Measurements from ENCODE around the gene ADARB1. TPM values are rescaled to one million over a fixed set of nuclear protein-coding genes. Genes with fewer than 3 reads are reported as not detected.
"Not testable (repeated sequence)": the region's sequence is repeated elsewhere in the genome, so short reads cannot be mapped to it uniquely, and the experiment has no call there.

ADARB1 gene
- total RNA-seq, 1 experiment from 2014 or later, result 36.6 TPM

- DNase-seq (ENCODE audit: extremely low read depth, low read depth), result no peak
Measured at GRCh38 chr21:45129189-45129923, 55.0 kb downstream of the ADARB1 start.

DNA sequence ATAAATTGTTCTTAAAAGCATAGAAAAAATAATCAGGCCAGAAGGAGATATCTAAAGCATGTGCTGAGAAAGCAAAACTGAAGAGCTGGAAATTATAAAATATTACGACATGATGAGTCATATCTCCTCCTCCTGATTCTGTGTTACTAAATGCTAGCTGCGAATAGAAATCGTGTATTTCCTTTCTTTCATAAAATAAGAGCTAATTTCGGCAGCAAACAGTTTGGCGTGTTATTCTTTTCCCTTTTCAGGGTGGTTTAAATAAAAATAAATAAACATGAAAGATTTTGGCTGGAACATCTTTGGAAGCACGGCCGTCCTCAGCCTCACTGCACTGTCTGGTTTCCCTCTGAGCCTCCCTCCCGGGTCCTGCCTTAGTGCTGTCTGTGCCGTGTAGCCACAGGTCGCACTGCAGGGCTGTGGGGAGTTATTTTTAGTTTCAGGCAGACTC lies 56.0 kb downstream of the ADARB1 start:
- DNase-seq (ENCODE audit: extremely low read depth, low read depth), result peak; percentile 40

- DNase-seq (ENCODE audit: extremely low read depth, low read depth), result no peak
Measured at GRCh38 chr21:45131537-45131999, 57.2 kb downstream of the ADARB1 start.

DNA sequence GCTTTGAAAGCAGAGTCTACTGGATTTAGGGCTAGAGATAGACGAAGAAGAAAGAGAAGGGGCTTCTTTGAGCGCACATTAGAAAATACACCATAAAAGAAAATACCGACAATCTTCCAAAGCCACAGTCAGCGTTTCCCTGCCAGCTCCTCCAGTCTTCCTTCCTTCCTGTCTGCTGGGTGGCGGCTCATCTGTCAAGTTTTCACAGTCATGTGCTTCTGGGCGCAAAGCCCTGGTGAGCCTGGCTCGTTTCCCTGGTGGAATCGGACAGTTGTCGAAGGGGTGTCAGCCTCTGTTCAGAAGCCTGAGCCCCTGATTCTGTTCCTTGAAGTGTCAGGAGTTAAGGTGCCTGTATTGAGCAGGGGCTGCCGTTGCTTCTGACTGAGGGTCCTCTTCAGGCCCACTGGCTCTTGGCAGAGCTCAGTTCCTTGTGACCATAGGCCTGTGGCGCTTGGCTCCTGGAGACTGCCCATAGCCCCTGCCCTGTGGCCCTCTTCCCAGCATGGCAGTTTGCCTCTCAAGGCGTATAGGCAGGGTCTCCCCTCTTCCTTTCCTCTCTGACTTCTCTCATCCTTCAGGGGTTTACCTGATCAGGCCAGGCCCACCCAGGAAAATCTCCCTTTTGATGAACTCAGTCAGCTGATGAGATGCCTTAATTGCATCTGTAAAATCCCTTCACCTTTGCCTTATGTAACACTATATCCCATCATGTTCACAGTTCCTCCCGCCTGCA lies 58.6 kb downstream of the ADARB1 start:
- DNase-seq (ENCODE audit: extremely low read depth, low read depth), result no peak

GRCh38 chr21:45133574-45134278 lies 59.3 kb downstream of the ADARB1 start:
- not testable (repeated sequence) for DNase-seq (ENCODE audit: extremely low read depth, low read depth)

- no peak for DNase-seq (ENCODE audit: extremely low read depth, low read depth)
Measured at GRCh38 chr21:45134279-45135076, 60.1 kb downstream of the ADARB1 start.

DNA sequence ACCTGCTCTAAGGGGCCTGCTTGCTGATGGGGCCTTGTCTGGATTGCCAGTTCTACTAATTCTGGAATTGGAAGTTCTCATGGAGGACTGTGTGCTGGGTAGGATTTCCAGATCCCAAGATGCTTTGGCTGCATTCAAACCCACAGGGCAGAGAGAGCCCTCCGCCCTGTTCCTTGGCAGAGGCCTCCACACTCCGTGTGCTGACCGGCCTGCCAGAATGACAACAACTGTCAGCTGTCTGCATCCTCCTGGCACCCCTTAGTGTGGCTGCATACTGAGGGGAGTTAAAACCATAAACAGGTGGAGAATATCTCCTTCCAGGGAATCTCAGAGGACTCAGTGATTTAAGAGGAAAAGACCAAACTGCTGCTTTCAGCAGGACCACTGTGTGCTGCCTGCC lies 60.7 kb downstream of the ADARB1 start:
- no peak for DNase-seq (ENCODE audit: extremely low read depth, low read depth)

GRCh38 chr21:45135868-45136267 lies 61.5 kb downstream of the ADARB1 start:
- no peak for DNase-seq (ENCODE audit: extremely low read depth, low read depth)

DNA sequence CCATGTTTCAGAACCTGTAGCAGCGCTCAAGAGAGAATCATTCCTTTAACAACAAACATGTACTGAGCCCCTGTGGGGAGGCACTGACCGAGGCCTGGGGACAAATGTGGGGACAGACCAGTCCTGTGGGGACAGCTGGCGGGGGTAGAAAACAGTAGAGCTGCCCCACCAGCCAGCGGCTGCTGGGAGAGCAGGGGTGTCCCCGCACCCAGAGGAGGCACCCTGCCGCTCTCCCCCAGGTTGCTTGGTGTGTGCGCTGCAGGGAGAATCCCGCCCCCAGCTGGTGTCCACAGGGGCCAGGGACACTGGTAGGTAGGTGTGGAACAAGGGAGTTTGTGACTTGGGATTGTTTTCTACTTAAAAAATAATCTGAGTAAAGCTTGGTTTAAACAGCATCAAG lies 62.1 kb downstream of the ADARB1 start:
- no peak for DNase-seq (ENCODE audit: extremely low read depth, low read depth)

DNA sequence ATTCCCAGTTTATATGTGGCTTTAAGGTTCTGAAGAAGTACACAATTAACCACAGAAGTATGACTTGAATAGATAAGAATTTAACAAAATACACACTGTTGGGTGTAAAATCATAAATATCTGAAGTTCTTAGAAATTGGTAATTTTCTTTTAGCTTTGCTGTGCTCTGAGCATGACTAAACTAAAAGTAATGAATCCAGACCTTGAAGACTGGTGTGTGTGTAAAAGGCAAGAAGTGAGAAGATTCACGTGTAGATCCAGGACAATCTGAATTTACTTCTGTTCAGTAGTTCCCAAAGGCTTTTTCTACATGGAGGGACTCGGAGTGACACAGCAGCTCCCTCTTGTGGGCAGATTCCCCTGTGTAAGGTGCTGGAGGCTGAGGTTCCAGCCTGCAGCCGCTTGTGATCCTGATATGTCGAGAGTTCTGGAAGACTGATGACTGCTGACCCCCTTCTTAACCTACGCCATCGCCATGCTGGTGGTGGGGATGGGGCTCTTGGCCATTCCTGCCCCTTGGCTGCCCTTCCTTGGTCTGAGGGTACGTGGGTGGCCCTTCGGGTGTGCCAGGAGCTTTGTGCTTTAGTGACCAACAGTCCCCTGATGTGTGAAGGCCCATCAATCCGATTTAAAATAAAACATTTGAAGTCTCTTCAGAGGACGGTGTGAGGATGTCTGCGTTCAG lies 62.7 kb downstream of the ADARB1 start:
- DNase-seq (ENCODE audit: extremely low read depth, low read depth), result peak; percentile 72

DNA sequence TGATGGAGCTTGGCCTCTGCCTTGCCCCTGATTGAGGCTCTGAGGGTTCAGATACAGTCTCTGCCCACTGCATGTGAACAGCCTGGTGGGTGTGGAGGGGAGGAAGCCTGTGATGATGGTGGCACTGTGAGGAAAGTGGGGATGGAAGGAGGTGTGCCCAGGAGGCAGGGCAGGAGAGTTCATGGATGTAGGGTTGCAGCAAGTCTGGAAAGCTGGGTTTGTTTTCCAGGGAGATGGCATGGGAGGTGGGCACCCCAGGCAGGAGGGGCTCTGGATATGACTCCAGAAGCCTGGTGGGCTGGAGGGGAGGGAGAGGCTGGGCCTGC lies 63.2 kb downstream of the ADARB1 start:
- DNase-seq (ENCODE audit: extremely low read depth, low read depth), result no peak

DNA sequence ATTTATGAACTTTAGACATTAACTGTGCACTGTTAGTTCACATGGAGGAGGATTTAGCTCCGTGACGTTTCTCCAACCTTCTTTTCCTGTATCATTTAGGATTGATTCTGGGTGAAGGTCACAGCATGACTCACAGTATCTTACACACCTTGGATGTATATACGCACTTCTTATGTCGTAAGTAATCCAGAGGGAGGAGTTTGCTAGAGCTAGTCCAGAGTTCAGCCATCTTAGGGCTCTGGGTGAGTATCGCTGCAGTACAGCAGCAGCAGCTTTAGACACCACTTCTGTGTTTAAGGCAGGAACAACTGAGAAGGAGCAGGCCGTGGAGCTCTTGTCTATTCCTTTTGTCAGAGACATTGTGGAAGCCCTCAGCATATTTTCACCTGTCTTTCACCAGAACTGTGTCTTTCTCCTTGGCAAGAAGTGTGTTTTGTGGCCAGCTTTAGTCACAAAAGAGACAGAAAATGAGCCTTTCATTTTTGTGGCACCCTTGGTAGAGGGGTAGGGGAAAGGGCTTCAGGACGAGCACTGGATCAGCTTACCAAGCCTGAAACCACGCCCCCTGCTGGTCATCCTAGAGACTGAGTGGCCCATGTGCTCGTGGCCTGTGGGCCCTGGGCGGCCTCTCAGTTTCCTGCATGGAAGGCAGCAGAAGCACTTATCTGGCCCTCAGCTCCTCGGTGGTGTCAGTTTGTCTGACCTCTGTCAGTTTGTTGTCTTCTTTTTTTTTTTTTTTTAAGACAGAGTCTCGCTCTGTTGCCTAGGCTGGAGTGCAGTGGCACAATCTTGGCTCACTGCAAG lies 64.0 kb downstream of the ADARB1 start:
- peak; percentile 58 for DNase-seq (ENCODE audit: extremely low read depth, low read depth)

- not testable (repeated sequence) for DNase-seq (ENCODE audit: extremely low read depth, low read depth)
Measured at GRCh38 chr21:45139003-45139360, 64.6 kb downstream of the ADARB1 start.

DNA sequence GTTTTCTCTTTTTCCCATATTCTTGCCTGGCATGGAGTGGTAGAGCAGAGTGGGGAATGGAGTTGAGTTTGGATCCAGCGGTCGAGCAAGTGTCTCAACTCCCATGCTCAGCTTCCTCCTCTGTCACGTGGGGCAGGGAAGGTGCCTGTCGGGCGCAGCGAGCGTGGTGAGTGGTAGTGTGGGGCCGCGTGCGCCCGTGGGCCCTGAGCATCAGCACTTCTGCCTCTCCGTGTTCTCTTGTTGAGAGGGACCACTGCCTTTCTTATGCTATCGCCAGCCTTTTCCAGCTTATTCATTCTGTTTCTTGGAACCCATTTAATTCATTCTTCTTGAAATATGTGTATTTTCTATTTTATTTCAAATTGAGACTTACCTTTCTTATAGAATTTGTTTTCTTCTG lies 65.1 kb downstream of the ADARB1 start:
- DNase-seq (ENCODE audit: extremely low read depth, low read depth), result no peak

DNA sequence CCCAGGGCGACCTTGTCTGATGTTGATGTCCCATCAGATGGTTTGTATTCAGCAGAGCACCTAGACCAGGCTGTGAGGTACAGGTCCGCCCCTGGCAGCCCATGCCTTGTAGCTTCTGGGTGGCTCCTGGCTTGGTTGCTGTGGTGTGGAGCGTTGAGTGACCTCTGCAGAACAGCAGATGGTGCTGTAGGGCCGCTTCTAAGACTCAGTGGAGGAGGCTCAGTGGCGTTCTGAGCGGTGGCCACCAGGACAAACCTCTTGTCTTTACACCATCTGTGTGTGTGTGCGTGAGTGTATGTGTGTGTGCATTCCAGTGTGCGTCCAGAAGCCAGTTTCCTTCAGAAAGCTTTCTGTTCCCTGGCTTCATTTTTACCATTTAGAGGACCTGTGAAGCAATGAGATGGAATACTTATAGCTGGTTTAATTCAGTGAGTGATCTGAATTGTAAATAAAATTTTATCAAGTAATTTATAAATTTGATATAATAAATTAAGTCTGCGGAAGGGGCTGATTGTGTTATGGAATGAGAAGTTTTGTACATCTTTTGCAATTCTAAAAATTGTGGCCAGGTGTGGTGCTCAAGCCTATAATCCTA lies 66.1 kb downstream of the ADARB1 start:
- peak; percentile 75 for DNase-seq (ENCODE audit: extremely low read depth, low read depth)

DNA sequence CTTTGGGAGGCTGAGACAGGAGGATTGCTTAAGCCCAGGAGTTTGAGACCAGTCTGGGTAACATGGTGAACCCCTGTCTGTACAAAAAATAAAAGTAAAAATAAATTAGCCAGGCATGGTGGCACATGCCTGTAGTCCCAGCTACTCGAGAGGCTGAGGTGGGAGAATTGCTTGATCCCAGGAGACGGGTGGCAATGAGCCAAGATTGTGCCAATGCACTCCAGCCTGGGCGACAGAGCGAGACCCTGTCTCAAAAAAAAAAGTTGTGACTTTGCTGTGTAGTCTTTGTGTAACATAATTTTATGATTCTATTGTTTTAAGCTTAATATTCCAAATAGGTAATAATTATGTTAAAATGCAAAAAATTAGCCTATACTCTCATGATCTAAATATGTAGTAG lies 66.6 kb downstream of the ADARB1 start:
- not testable (repeated sequence) for DNase-seq (ENCODE audit: extremely low read depth, low read depth)

DNA sequence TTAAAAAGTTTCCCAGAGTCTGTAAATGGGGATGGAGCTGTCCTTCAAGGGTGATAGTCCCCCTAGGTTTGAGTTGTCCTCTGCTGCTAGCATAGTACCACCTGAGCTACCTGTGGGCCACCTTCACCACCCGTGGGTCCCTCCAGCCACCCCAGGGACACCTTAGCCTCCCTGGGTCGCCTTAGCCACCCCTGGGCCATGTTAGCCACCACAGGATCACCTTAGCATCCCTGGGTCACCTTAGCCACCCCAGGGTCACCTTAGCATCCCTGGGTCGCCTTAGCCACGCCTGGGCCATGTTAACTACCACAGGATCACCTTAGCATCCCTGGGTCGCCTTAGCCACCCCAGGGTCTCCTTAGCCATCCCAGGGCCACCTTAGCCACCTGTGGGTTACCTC lies 67.1 kb downstream of the ADARB1 start:
- DNase-seq (ENCODE audit: extremely low read depth, low read depth), result no peak

DNA sequence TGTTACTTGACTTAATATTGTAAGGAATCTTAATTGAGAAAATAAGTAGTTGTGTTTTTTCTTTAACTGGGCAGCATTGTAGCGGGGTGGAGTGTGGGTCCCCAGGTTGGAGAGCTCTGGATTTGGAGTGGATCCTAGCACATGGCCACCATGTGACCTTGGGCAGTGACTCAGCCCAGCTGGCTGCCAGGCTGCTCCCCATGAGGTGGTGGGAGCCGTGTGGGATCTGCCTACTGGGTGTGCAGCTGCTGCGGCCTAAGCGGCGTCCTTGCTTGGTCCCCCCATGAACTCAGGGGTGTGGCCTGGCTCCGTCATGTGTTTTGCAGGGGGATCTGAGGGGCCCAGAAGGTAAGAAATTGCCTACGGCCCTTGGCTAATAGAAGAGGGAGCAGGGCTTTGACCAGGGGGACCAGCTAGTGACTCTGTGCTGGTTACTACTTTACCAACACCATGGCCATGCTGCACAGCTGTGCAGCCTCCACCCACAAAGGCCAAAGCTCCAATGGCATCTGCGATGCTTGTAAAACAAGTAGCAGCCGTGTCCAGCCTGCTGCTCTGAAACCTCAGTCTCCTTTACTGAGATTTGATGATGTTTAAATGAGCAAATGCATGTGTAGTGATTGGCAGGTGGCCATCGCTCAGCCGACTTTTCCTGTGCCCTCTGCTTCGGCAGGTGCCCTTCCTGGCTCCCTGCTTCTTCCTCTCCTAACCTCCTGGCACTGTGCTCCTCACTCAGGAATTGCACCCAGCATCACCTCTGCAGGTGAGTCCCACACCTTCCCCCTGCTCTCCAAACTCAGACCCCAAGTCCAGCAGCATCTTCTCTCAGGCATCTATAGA lies 68.3 kb downstream of the ADARB1 start:
- DNase-seq (ENCODE audit: extremely low read depth, low read depth), result no peak
